ENCODE measurements around the gene DDX54. TPM values are rescaled to one million over a fixed set of nuclear protein-coding genes. Genes with fewer than 3 reads are reported as not detected.
A peak's percentile ranks its signal among the peaks of the same experiment; 100 is the strongest.

DDX54 gene
- total and polyA plus RNA-seq, 2 of the 8 experiments (the other 6 are each of a cell fraction or from before 2014, with no cell fraction given), result 64.9 to 113 TPM

- ChIA-PET POLR2A (ENCODE audit: partially characterized antibody) (interaction anchor here (0.6 to 5.3 kb wide), 17 partner anchors 9 to 746 kb away, joined by 3 to 32 read pairs (median 4); partner anchors contain the start of genes DDX54 and RITA1), CTCF (ENCODE audit: partially characterized antibody) (interaction anchor here (0.6 to 1.7 kb wide), 6 partner anchors 10 to 51 kb away, joined by 3 to 6 read pairs (median 4); no protein-coding TSS in a partner anchor)
- 14% methylated on average over 22 of the region's 23 CpGs; no CpG with 5 or more reads in 1 of the 2 experiments for WGBS, 2 experiments (ENCODE audit: extremely low coverage in 1 of 2, insufficient coverage in 1 of 2, insufficient read length in 1 of 2, insufficient replicate concordance in 2 of 2, low coverage in 1 of 2, low lambda C conversion rate in 2 of 2, missing lambda C conversion rate in 1 of 2)
- H3K79me1 ChIP-seq (ENCODE audit: low read depth, low read length), result no peaks in the 10 kb centered on the region
- H4K5ac ChIP-seq (ENCODE audit: insufficient read length, low read depth, low read length), result no peak overlapping the region
- no peak overlapping the region for H3K4ac ChIP-seq (replicated peaks; ENCODE audit: insufficient read length, low read depth, low read length)
- no peak overlapping the region for H3K56ac ChIP-seq (replicated peaks; ENCODE audit: insufficient read length, low read depth, low read length)
- no peak overlapping the region for H2BK20ac ChIP-seq (ENCODE audit: low read length)
- H3K23me2 ChIP-seq (ENCODE audit: low read depth, low read length), result peaks cover 8% of the 10 kb centered on the region
- FAIRE-seq (peak; percentile 85), DNase-seq (ENCODE audit: low read depth in 1 of 2, low spot score in 2 of 2) (no peak)
- H3K23ac ChIP-seq (ENCODE audit: insufficient read length), result no peak overlapping the region
- H2BK15ac ChIP-seq (ENCODE audit: low read length), result no peak overlapping the region
- no peak overlapping the region for H3K14ac ChIP-seq (ENCODE audit: insufficient read length)
- no peaks in the 10 kb centered on the region for H3K36me3 ChIP-seq (ENCODE audit: control insufficient read depth in 2 of 4, insufficient read depth in 4 of 4, low read length in 3 of 4)
- no peak overlapping the region for H4K91ac ChIP-seq (replicated peaks; ENCODE audit: insufficient read length, low read length)
- H3K4me2 ChIP-seq (ENCODE audit: insufficient read depth in 1 of 2, low read depth in 2 of 2, low read length in 2 of 2), result peak overlapping the region; percentile 86 to 88
- no peak overlapping the region for H2BK5ac ChIP-seq (ENCODE audit: low read depth, low read length)
- H3K9me3 ChIP-seq (ENCODE audit: insufficient read depth in 2 of 2, low read depth in 1 of 2, low read length in 1 of 2), result no peaks in the 10 kb centered on the region
- peak overlapping the region; percentile 75; the same call in 1 of the 2 replicates for H2BK12ac ChIP-seq (ENCODE audit: low read depth, low read length)
- H4K8ac ChIP-seq (ENCODE audit: extremely low read depth, insufficient read depth, low read length), result no peak overlapping the region
- H3K27me3 ChIP-seq (replicated peaks in 1 of 4; ENCODE audit: control insufficient read depth in 3 of 4, extremely low read depth in 1 of 4, insufficient read depth in 3 of 4, low read length in 3 of 4), result no peaks in the 10 kb centered on the region
- H3K4me3 ChIP-seq (ENCODE audit: extremely low read depth in 1 of 4, insufficient read depth in 2 of 4, low read depth in 3 of 4, low read length in 4 of 4), result peak overlapping the region; percentile 59 to 75 (median 68)
- peak overlapping the region; percentile 60 for H3K18ac ChIP-seq (ENCODE audit: extremely low read depth, low read length)
- H2AK5ac ChIP-seq (ENCODE audit: low read depth, low read length), result no peak overlapping the region
- H3K79me2 ChIP-seq (ENCODE audit: control insufficient read depth in 1 of 2, insufficient read depth in 2 of 2, low read length in 2 of 2), result peaks cover 0 to 7% of the 10 kb centered on the region in 2 experiments; a peak in 1 of 4 replicates
- H3K4me1 ChIP-seq (replicated peaks in 1 of 4; ENCODE audit: control insufficient read depth in 3 of 4, insufficient read depth in 4 of 4, low read length in 3 of 4), result peaks cover 0 to 10% (median 6%) of the 10 kb centered on the region in 4 experiments; a peak in 4 of 7 replicates
- peak overlapping the region in 3 of 4 experiments; percentile 71 to 79 (median 76); a peak in 6 of 7 replicates for H3K9ac ChIP-seq (replicated peaks in 1 of 4; ENCODE audit: extremely low read depth in 1 of 4, low read depth in 3 of 4, low read length in 3 of 4)
- peaks cover 0 to 4% of the 10 kb centered on the region in 2 experiments for H4K20me1 ChIP-seq (replicated peaks in 1 of 2; ENCODE audit: control insufficient read depth in 1 of 2, insufficient read depth in 2 of 2, low read length in 2 of 2)
- peak overlapping the region; percentile 58 for H3K27ac ChIP-seq (ENCODE audit: low read depth, low read length)
- no peak overlapping the region for H2BK120ac ChIP-seq (replicated peaks; ENCODE audit: low read depth, low read length)
- H2AFZ ChIP-seq (ENCODE audit: low read length), result peak overlapping the region; percentile 47; the same call in 1 of the 2 replicates
- no peak for TF ChIP-seq BCL11A (IDR thresholded peaks at IDR 0.05; ENCODE audit: low read depth in 2 of 2, low read length in 2 of 2)
Measured at GRCh38 chr12:113220593-113221180, 35.4 kb upstream of the DDX54 start.
